H4 (cell line): Measurements from ENCODE around the gene KCNK6. TPM values are rescaled to one million over a fixed set of nuclear protein-coding genes. Genes with fewer than 3 reads are reported as not detected.

Experiments used
- DNase-seq: peaks from one replicate; pipeline ENCODE4 v3.0.0-alpha.2; 2015; ENCODE audit warnings: low spot score
- total RNA-seq: library from RNA; depleted of rRNA; stranded (reverse); fragments of >200 nt; shearing (Covaris generic); gene quantifications from 2 replicates; pipeline ENCODE4 v1.2.3, GENCODE V29; 2014; rRNA removed

Gene KCNK6
- 0.04 TPM in 1 of 2 replicates, not detected in the other for total RNA-seq

DNA sequence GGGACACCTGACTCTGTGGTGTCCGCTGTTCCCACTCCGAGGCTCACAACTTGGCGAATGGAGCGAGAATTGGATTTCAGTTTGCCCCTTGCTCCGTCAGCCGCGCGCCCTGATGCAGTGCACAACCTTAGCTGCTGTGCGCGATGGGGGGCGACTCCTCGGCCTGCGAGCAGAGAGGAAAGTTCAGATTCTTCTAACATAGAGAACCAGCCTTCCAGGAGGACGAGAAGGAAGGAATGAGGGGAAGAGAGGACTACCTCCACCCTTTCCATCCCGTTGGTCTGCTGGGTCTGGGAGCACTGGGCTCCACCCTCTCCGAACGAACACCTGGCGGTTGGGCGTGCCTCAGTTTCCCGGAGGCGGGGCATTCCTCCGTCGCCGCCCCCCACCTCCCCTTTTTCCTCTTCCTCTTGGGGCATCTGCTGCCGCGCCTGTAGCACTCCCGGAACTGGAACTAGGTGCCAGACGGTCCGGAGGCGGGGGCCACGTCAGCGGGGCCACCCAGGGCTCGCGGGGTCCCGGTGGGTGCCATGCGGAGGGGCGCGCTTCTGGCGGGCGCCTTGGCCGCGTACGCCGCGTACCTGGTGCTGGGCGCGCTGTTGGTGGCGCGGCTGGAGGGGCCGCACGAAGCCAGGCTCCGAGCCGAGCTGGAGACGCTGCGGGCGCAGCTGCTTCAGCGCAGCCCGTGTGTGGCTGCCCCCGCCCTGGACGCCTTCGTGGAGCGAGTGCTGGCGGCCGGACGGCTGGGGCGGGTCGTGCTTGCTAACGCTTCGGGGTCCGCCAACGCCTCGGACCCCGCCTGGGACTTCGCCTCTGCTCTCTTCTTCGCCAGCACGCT lies at the start of gene KCNK6:
KCNK6 (plus strand) TSS at position 425 of the 838 bp plus-strand sequence; CDS start at position 531, 106 bp downstream.
- no peak for DNase-seq

DNA sequence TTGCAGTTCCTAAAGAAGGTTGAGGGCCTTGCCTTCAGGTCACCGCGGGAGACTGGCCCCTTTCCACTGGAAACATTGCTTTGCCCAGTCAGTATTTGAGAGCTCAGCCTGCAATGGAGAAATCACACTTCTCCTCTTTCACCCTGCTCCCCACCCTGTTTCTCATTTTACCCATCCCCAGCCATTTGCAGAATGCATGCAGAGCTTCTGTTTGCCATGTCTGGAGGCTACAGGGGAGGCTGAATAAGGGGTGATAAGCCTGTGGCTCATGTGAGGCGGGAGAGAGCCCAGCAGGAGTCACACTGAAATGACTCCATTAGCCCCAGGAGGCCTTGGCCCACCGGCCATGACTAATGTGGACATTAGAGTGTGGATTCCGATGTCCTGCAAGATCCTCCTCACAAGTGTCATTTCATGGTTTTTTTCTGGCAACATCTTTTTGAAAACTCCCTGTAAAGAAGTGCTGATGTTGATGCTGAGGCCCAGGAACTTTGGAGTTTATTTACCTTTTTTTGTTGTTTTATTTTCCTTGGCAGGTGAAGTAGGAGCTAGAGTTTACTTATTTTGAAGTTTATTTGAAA lies 49.0 kb upstream of the KCNK6 start:
- no peak for DNase-seq

DNA sequence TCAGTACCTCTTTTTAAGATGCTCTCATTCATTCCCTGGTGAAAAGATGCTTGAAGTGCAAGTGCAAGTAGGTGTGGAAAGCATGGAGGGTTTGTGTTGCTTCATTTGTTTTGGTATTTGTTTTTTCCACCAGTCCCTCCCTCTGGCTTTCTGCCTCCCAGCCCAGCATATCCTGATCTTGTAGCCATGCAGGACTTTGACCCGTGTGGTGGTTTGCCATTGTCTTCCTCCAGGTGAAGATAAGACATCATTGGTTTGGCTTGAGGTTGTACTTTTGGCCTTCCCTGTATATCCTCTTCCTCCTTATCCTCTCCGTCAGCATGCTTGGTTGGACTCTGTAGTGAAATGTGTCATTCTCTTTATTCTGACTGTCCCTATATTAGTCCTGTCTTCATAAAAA lies 46.1 kb upstream of the KCNK6 start:
- no peak for DNase-seq

DNA sequence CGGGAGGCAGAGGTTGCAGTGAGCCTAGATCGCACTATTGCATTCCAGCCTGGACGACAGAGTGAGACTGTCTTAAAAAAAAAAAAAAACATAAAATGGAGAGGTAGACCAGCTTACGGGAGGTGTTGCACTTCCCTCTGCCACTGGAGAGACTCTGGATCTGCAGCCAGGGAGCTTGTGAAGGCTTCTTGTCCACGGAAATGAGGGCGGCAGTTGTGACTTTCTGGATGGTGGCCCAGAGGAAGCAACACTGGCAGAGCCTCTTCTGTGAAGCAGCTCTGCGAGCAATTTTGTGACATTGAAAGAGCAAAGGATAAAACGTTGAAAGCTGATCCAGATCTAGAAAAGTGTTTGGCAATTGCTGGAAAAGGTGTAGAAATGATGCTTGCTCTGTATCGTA lies 44.9 kb upstream of the KCNK6 start:
- no peak for DNase-seq

DNA sequence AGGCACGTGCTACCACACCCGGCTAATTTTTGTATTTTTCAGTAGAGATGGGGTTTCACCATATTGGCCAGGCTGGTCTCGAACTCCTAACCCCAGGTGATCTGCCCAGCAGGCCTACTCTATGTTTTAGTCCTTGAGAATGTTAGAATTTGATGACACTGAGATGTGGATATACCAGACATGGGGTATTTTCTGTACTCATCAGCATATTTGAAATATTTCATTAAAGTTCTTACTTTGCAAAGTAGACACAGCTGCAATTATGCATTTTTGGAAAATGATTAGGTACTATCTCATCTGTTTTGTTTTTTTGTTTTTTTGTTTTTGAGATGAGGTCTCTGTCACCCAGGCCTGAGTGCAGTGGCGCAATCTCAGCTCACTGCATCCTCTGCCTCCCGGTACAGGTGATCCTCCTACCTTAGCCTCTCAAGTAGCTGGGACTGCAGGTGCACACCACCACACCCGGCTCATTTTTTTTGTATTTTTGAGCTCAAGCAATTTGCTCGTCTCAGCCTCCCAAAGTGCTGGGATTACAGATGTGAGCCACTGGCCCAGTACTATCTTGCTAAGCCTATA lies 42.6 kb upstream of the KCNK6 start:
- DNase-seq, result no peak

DNA sequence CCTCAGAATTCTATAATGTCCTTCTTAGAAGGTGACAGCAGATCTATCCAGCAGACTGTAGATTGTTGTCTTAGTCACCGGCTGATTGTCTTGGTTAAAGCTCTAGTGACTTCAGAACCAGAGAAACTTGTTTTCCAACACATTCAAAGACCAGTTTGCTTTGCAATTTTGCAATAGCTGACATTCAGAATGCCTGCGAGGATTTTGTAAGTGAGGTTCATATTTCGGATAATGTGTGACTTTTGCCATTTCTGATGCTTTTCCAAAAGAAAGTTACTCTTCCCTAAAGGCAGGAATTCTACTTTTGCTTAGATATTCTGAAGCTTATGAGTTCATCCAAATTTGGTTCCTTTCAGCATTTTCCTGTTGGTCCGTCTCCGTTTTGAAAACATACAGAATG lies 42.1 kb upstream of the KCNK6 start:
- no peak for DNase-seq

DNA sequence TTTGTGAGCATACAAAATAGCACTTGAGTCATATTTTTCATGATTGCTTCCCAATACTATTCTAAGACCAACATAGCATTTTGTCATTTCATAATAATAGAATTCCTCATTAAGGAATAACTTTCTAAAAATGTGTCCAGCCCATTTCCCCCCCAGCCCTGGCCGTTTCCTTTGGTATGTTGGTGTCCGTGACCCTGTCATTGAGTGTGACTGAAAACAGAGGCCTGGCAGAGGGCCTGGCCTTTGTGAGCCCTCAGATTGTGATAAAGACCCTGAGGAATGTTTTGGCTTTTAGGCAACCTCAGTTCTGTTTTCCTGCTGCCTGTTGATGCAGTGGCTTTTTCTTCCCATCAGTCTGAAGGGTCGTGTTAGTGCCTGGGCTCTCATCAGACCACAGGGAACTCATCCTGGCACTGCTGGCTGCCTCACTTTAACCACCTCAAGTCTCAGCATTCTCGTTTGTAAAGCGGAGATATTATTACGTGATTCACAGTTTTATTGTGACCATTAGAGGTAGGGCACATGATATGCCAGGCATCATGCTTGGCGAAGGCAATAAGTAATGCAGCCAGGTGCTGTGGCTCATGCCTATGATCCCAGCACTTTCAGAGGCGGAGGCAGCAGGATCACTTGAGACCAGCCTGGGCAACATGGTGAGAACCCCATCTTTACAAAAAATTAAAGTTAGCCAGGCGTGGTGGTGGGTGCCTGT lies 41.5 kb upstream of the KCNK6 start:
- DNase-seq, result no peak

DNA sequence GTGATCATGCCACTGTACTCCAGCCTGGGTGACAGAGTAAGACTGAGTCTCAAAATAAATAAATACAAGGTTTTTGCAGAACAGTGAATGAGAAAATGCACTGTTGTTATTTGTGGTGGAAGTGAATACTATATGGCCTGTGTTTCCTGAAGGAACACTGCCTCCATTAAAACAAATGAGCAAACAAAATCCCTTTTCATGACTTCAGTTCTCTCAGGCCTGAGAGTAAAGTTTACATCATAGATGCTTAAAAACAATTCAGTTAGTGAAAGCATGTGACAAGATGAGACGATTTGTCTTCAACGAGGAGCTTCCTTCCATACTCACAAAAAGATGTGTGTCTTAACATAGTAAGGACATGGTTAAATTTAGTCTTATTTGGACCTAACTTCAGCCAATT lies 40.9 kb upstream of the KCNK6 start:
- no peak for DNase-seq

DNA sequence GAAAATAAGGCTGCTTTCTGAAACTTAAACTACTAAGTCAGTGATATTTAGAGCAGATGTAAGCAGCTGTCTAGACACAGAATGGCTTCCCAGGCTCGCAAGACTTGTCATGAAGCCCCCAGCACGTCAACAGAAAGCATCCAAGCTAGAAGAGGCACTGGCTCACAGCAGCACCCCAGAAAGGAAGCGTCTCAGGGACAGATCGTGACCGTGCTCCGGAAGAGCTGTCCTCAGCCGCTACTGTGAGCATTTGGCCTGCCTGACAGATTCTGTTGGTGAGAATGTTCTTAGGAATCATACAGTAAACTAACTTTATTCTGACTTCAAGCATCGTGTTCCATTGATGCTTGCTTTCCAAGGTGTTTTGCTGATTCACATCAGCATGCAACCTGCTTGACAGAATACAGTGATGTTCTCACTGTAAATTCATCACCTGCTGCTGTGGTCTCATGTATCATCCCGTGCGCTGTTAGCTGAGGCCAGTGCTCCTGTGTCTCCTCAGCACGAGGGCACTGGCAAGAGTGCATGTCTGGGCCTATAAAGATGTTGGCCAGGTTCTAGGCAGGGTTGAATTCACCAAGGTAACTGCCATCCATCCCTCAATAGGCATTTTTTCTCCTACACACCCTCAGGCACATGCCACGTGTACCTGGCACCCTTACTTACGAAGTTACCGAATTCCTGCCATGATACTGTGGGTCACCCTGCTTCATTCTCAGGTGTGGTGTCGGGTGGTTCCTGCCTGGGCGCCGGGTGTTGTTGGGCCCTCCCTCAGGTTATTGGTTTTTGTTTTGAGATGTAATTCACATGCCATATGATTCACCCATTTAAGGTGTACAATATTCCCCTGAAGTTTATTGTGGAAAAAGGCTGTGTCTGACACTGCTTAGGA lies 39.4 kb upstream of the KCNK6 start:
- DNase-seq, result no peak

DNA sequence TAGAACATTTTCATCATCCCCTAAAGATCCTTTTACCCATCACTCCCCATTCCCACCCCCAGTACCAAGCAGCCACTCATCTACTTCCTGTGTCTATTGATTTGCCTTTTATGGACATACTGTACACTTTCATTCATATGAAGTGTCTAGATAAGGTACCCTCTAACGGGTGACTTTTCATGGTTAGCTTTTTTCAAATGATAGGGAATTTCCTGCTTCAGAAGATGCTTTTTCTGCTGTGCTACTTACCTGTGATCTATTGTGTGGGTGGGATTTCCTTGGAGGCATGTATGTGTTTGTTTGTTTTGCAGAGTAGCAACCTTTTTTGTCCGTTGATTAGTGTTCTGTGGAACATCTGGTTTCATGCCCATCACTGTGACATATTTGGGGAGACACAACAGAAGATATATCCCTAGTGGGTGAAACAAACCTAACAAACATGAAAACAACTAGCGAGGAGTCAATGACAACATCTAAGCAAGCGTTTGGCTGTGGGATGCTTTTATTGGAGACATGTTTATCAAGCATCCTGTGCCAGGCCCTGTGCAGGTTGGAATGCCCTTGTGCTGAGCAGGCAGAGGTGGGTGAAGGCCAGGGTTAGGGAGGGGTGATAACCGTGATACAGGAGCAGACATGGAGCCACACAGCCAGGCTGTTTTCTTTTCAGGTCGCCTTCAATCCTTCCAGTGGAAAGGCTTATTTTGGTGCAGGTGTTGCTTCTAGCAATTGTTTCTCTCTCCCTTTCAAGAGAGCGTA lies 37.7 kb upstream of the KCNK6 start:
- DNase-seq, result no peak

DNA sequence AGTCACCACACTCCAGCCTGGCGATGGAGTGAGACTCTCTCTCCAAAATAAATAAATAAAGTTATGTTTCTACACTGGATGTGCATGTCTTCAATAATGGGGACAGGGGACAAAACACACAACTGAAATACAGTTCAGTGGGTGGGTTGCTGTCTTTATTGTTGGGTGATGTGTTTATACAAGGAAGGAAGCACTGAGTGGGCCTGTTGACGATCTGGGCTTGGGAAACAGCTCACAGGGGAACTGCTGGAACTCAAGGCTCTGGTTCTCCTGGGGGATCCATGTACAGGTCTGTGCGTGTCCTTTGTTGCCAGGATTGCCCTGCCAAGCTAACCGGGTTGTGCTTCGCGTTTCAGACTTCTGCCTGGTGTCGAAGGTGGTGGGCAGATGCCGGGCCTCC lies 36.4 kb upstream of the KCNK6 start:
- no peak for DNase-seq

DNA sequence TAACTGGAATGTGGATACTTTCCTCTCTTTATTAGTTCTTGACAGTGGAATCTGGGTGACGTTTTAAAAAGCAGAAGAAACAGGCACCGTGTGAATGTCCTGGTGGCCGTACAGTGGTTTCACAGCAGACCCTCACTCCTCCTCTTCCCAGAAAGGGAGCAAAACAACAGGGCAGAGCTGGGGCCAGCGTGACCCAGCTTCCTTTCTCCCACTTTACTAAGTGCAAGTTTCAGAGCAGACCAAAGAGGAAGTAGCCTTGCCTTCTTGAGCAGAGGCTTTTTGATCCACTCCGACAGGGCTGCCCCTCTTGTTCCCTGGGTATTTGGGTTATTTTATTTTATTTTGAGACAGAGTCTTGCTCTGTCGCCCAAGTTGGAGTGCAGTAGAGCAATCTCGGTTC lies 35.2 kb upstream of the KCNK6 start:
- DNase-seq, result no peak

DNA sequence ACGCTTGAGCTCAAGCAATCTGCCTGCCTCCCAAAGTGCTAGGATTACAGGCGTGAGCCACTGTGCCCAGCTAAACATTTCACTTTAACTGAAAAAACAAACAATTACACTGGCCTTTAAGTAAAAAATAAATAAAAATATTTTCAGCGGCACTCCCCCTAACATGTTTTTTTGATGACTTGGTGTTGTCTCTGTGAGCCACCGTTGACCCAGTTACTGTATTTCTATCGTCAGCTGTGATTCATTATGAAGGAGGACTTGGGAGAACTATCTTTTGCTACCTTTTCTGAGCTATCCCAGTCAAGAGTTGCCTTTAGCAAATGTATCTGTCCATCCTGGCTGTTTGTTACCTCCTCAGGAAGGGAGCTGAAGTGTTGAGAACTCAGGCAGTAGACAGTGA lies 34.1 kb upstream of the KCNK6 start:
- DNase-seq, result no peak

DNA sequence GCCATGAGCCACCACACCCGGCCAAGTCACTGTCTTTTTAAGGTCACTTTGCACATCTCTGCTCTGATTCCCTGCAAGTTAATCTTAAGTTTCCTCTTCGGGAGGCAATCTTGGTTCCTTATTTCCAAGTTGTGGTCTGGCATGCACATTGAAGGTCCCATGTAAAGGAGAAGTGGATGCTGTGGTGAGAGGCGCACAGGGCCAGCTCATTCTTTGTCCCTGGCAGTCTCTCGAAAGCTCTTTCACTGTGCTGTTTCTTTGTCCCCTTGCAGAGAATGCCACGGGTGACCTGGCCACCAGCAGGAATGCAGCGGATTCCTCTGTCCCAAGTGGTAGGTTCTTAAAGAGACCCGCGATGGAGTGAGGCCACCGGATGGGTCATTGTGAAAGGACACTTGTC lies 32.0 kb upstream of the KCNK6 start:
- no peak for DNase-seq

DNA sequence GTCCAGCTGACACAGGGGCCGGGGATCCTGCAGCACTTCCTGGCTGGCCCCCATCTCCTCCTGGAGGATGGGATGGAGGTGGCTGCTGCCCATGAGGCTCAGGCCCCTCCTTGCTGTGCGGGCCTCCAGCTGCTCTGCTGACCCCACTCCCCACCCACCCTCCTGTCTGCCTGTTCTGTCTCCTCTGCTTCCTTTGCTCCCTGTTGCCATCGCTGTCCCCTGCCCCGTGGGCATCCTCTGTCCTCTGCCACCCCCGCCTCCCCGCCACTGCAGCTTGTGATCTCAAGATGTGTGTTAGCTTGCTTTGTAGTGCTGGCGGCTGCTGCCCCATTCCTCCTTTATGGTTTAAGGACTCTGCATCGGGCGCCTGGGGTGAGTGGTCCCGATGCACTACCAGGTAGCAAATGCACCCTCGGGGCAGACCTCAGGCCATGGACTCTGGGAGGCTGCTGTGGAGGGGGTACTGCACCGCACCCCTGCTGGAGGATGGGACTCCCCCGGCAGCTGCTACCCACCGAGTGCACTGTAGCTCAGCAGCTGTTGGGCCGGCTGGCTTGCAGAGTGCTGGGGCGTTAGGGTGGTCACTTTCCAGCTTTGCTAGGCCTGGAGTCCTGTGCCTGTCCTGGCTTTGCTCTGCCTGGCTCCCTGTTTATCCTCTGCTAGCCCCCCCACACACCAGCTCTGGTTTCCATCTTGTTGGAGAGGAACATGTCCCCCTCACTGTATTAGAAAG lies 31.4 kb upstream of the KCNK6 start:
- DNase-seq, result no peak

DNA sequence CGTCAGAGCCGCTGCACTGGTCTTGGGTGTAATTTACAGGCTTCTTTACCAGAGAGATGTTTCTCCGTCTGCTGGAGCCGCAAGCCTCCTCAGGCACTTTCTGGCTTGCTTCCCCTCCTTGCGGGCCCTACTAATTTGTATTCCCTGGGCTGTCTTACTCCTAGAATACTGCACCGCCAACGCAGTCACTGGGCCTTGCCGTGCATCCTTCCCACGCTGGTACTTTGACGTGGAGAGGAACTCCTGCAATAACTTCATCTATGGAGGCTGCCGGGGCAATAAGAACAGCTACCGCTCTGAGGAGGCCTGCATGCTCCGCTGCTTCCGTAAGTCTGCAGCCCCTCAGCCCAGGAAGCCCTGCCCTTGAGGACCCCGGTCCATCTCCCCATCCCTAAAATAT lies 29.7 kb upstream of the KCNK6 start:
- no peak for DNase-seq

DNA sequence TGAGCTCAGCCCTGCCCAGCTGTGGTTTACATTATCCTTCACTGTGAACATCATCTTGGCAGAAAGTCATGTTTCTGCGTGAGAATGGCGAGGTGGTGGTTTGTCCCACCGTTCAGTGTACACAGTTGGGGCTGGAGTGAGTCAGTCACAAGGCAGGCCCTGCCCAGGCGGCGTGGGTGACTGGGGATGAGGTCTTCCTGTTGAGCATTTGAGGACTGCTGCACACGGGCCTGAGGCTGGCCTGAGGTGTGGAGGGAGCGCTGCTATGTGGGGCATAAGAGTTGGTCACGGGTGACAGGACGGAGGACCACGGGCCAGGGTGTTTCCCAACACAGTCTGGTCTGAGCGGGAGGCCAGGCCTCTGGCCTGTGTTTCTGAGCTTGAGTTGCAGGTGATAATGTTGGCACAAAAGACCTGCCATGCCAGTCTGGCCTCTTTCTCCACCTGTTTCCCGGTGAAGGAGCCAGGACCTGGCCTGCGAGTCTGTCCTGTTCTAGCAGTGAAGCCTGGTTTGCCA lies 29.0 kb upstream of the KCNK6 start:
- DNase-seq, result peak; percentile 97

DNA sequence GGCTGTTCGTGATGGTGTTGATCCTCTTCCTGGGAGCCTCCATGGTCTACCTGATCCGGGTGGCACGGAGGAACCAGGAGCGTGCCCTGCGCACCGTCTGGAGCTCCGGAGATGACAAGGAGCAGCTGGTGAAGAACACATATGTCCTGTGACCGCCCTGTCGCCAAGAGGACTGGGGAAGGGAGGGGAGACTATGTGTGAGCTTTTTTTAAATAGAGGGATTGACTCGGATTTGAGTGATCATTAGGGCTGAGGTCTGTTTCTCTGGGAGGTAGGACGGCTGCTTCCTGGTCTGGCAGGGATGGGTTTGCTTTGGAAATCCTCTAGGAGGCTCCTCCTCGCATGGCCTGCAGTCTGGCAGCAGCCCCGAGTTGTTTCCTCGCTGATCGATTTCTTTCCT lies 27.8 kb upstream of the KCNK6 start:
- DNase-seq, result no peak

DNA sequence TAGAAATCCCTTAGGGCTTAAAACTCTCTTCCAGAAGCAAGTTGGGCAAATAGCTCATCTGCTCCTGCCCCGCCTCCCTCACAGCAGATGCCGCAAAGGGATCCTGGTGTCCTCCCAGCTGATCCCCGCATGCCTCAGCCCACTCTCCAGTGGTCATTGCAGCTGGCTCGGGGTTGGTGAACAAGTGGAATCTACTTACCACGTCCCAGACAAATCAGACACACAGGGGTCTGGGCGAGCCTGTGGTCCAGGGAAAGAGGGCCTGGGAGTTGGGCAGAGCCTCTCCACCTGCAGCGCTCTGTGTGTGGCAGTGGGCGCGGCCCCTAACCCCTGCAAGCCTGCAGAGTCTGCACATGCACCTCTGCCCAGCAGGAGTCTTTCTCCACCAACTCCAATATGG lies 26.4 kb upstream of the KCNK6 start:
- no peak for DNase-seq

DNA sequence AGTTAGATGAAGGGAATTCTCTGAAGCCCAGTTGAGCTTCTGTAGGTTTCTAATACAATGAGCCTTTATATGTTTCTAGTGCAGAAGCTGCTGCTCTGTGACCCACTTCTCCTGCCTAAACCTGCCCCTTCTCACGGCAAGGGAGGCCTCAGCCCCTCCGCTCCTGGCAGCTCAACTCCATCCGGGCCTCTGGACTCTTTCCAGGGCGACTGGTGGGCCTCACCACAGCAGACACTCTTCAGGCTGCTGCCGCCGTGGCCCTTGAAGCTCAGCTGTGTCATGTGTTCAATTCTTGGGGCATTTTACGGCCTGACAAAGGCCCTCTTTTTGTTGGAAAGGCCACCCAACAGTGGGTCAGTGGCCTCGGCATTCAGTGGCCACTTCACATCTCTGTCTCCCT lies 25.6 kb upstream of the KCNK6 start:
- DNase-seq, result no peak
